OCI-M2 (cell line): ENCODE measurements around the gene SLC26A4.
"Not testable (repeated sequence)": the region's sequence is repeated elsewhere in the genome, so short reads cannot be mapped to it uniquely, and the experiment has no call there.

Experiments used
- DNase-seq: peaks from one replicate; lab custom pipeline; 2025; ENCODE audit not compliant: unreplicated experiment; lab: John Stamatoyannopoulos, UW

SLC26A4 gene

GRCh38 chr7:107660381-107661080 is at the start of gene SLC26A4:
Gene SLC26A4, plus strand, starts transcription at chr7:107660828. Its CDS starts 814 bp downstream, at chr7:107661642.
- DNase-seq, result no peak

- DNase-seq, result no peak
Observed at GRCh38 chr7:107613439-107613838, 47.2 kb upstream of the SLC26A4 start.

GRCh38 chr7:107613948-107614347 is 46.7 kb upstream of the SLC26A4 start:
- no peak for DNase-seq

GRCh38 chr7:107614425-107614824 is 46.2 kb upstream of the SLC26A4 start:
- DNase-seq, result no peak

GRCh38 chr7:107615910-107616680 is 44.5 kb upstream of the SLC26A4 start:
- no peak for DNase-seq

- no peak for DNase-seq
Observed at GRCh38 chr7:107622429-107622828, 38.2 kb upstream of the SLC26A4 start.

GRCh38 chr7:107622894-107623293 is 37.7 kb upstream of the SLC26A4 start:
- no peak for DNase-seq

- DNase-seq, result no peak
Observed at GRCh38 chr7:107627002-107627401, 33.6 kb upstream of the SLC26A4 start.

GRCh38 chr7:107628461-107629064 is 32.1 kb upstream of the SLC26A4 start:
- no peak for DNase-seq

GRCh38 chr7:107630342-107630741 is 30.3 kb upstream of the SLC26A4 start:
- no peak for DNase-seq

GRCh38 chr7:107631588-107632491 is 28.8 kb upstream of the SLC26A4 start:
- DNase-seq, result no peak

GRCh38 chr7:107632492-107632865 is 28.1 kb upstream of the SLC26A4 start:
- DNase-seq, result no peak

- no peak for DNase-seq
Observed at GRCh38 chr7:107638594-107638993, 22.0 kb upstream of the SLC26A4 start.

- not testable (repeated sequence) for DNase-seq
Observed at GRCh38 chr7:107639070-107639469, 21.6 kb upstream of the SLC26A4 start.

GRCh38 chr7:107641676-107642075 is 19.0 kb upstream of the SLC26A4 start:
- no peak for DNase-seq

- no peak for DNase-seq
Observed at GRCh38 chr7:107642501-107642900, 18.1 kb upstream of the SLC26A4 start.

- DNase-seq, result no peak
Observed at GRCh38 chr7:107643407-107643806, 17.2 kb upstream of the SLC26A4 start.

- DNase-seq, result no peak
Observed at GRCh38 chr7:107643938-107644308, 16.7 kb upstream of the SLC26A4 start.

GRCh38 chr7:107644309-107644974 is 16.2 kb upstream of the SLC26A4 start:
- no peak for DNase-seq

- no peak for DNase-seq
Observed at GRCh38 chr7:107652642-107653041, 8.0 kb upstream of the SLC26A4 start.

- DNase-seq, result no peak
Observed at GRCh38 chr7:107658467-107658866, 2.2 kb upstream of the SLC26A4 start.
